Left renal pelvis (tissue), 4 donors: ENCODE results near the gene MEIS2. TPM values are rescaled to one million over a fixed set of nuclear protein-coding genes. Genes with fewer than 3 reads are reported as not detected.

Source experiments
- DNase-seq, 4 donors: peaks; one replicate each; pipeline ENCODE4 v3.0.0-alpha.2; 2013; ENCODE audit warnings: low read depth in 4 of 4, low spot score in 3 of 4
- polyA plus RNA-seq, 4 donors: library from polyadenylated mRNA; unstranded; fragments of 120-200 nt; gene quantifications; one replicate each; pipeline ENCODE4 v1.2.1, GENCODE V29; 2013; ENCODE audit not compliant: insufficient read length in 4 of 4

The MEIS2 gene
- polyA plus RNA-seq, 4 donors: 129 to 442 (median 168) TPM

DNA sequence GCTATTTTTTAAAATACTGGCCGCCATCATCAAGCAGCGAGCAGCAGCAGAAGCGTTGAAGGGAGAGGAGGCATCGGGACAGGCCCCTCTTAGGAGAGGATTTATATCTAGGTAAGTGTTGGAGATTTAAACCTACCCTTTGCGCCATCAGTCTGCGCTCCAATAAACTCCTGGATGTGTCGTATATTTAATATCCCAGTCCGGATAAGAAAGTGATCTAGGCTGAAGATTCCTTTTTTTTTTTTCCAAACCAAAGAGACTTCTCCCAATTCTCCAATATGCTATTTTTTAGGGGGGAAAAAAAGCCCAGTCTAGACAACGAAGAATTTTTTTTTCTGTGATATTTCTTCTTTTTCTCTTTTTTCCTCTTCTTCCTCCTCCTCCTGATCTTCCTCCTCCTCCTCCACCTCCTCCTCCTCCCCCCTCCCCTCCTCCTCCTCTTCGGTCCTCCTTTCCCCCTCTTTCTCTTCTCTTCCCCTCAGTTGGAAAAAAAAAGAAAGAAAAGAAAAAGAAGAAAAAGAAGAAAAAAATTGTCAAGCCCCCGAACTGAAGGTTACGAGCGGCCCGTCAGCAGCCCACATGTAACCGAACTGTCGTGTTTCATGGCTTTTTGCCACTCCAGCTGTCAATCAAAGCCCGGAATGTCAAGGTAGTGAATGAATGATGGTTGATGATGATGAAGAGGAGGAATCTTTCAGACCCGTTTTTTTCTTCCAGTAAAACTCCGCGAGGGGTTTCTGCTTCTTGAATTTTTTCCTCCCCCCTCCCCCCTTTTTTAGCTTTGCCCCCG lies 835 bp downstream of the MEIS2 start:
- no peak for DNase-seq

DNA sequence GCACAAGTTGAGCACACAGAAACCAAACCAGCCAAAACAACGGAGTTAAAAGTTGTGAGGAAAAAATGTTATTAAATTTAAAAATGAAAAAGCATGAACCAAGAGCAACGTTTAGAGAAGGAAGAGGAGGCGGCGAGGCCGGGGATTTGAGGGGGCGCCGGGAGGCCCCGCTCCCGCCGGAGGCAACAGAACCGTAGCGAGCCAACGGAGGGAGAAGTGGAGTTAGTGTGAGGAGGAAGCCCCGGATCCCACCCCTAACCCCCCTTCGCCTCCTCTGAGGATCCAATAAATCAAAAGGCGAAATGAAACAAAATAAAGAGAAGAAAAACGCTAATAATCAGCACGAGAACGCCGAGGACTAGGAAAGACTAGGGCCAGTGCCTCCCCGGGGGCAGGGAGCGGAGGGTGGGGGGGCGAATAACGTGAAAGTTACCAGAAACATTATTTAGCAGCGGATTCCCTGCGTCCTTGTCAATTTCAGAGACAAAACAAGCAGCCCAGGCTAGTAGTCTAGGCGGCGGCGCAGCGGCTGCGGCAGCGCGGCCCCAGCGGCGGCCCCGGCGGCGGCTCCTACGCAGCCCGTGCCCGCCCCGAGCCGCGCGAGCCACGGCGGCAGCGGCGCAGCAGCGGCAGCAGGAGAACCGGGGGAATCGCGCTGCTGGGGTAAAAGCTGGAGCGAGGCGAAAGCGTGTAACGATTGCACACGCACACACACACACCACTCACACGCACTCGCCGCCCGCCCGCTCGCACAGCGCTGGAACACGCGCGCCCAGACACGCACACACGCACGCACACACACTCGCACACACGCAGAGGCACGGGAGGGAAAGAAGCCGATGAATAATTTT lies 1.7 kb downstream of the MEIS2 start:
- DNase-seq: no peak

DNA sequence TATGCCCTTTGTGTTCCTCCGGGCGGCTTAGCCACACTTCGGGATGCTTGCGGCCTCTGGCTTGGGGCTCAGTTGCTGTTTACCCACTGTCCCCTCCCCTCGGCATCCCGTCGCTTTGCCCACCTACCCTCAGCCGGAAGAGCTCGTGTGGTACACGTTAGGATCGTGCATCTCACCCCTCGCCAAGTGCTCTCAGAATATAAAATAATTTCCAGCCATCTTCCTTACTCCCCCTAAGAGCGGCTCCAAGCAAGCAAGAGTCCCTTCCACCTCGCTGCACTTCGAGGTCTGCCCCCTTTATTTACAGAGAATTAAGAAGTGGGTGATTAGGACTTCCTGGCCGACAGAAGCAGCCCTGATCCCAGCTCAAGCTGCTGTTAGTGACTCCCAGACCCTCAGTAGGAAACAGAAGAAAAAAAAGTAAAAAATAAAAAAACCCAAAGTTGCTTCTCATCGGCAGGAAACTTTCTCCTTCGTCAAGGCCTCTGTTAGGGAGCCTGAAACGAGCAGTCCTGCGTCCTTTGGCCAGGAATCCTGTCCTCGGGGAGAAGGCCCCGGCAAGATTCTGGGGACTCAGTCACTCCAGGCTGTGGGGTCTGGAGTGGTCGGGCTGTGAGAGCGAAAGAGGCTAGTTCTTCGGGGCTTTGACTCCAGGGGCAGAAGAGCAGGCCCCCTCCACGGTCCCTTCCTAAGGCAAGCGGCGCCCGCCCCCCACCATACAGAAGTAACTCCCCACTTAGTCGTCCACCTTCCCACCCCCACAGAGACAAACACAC lies 3.0 kb downstream of the MEIS2 start:
- no peak for DNase-seq

DNA sequence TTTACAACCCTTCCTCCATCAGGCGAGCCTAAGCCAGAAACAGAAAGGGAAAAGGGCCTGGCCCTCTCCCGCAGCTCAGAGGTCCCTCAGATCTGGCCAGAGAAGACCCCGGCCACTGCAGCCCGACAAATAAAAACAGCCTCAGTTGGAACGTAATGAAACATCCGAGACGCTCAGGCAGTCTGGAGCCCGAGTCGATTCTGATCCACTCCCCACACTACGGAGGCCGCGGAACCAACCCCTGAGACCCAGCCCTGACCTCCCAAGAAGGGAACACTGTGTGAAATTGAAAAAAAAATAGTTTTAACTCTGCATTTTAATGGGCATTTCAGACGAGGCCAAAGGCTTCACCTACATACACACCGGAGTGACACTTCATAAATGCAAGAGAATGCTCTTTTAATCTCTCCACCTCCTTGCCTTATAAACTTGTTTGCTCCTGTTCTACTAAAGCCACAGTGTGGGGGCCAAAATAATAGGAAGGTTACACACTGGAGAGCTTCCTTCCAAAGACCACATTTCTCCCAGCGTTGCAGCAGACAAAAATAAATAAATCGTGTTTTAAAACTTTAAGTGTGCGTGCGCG lies 3.7 kb downstream of the MEIS2 start:
- no peak for DNase-seq

DNA sequence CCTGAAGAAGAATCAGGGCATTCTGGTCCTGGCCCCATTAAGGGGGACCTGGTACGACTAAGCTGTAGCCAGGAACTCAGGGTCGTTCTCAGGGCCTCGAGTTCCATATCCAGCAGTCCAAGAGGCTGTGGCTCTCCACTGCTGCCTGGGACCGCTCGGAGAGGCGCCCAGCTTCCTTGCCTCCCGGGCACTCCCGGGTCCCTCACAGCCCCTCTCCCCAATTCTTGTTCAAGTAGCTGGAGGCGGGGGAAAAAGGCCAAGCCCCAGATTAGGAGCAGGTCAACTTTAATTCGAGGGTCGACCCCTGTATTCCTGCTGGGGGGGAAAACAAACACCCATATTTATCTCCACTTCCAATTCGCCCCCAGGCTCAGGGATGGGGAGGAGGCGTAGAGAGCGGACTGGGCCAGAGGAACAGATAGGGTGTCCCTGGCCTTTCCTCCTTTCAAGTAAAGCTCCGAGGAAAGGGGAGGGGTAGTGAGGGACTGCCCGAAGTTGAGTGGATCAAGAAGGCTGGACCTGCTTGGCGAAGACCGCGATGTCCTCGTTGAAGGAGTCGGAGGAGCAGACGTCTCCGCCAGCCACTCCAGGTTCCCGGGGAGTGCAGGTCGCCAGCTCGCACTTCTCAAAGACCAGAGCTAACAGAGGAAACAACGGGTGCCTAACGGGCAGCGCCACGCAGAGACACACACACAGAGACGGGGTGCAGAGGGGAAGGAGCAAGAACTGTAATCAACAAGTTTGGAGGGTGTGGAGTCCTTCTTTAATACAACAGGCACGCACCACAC lies 4.4 kb downstream of the MEIS2 start:
- DNase-seq: no peak

DNA sequence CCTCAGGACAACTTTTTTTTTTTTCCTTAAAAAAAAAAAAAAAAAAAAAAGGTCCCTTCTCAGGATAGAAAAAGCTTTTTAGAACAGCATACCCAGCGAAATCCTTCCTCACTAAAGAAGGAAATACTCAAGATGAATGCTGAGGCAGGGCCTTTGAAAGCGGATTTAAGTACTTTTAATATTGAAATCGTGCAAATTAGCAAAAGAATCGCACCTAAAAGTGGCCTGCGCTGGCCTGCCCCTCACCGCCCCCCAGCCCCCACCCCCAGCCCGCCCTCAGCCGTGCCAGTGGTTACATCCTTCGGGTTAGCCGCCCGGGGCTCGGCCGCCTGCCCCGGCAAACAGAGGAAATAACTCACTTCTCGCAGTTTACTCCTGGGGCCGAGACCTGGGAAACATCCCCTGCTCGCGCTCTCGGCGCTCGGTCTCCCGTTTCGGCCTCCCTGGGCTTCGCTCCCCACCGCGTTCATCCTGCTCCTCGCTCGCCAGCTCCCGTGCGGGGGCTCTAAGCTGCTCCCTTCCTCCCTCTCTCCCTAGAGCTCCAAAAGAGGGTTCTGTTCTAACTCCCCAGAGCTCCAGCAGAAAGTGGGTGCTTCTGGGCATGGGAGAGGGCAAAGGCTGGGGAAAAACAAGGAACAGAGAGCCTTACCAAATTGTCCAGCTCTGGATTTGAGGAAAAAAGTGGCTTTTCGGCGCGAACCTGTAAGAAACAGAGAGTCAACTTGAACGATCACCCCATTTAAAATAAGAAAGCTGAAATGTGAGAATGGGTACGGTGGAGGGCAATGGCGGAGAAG lies 5.2 kb downstream of the MEIS2 start:
- no peak for DNase-seq

DNA sequence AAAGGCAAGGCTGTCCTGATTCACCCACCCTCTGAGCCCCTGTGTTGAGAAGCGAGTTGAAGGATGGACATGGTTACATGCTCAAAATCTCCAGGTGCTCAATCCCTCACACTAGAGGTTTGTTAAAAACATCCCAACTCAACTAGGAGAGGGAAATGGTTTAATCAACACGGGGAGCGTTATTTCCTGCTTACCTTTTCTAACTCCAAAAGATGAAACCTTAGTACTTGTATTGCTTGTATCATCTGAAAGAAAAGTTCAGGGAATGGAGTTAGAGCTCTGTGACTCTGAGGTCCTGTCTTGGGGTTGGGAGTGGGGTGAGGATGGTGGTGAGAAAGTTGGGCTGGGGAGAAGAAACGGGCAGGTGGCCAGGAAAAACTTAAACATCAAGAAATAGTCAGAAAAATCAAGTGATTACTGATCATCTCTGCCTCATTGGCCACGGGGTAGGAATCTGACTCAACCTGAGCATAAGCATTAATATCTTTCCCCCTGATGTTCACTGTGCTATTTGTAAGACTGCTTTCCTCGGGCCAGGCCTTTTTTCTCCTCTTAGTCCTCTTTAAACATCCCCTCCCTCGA lies 5.9 kb downstream of the MEIS2 start:
- DNase-seq: no peak

DNA sequence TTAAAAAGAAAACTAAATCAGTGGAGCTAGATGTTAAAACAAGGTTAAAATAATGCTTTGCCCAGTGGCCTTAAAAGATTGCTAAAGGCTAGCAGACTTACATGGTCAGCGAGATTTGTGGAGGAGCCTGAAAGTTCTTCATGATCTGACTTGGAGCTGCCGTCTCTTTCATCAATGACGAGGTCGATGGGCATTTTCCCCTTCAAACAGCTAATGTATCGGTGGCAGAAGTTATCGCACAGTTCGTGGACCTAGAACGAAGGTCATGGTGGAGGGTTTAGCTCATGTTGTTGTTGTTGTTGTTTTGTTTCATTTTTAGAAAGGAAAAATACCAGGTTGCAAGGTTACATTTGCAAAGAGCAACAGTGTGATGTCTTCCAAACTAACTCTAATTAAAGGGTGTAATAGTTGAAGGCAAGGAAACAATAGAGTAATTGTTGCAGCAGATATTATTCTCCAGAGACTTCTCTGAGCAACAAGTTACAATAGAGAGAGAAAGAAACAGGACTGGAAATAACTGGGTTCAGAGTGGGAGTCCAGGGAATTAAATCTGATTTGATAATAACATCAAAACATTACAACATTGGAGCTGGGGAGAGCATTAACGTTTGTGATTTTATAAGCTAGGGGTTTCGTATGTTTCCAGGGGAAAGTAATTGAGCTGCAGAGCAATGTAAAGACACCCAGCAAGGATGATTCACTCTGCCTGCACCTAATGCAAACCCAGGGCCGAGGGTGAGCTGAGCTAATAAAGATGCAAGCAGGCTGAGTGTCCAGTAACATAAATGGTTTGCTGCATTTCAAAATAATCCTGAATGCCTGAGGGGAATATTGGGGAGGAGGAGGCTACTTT lies 6.6 kb downstream of the MEIS2 start:
- DNase-seq: no peak

DNA sequence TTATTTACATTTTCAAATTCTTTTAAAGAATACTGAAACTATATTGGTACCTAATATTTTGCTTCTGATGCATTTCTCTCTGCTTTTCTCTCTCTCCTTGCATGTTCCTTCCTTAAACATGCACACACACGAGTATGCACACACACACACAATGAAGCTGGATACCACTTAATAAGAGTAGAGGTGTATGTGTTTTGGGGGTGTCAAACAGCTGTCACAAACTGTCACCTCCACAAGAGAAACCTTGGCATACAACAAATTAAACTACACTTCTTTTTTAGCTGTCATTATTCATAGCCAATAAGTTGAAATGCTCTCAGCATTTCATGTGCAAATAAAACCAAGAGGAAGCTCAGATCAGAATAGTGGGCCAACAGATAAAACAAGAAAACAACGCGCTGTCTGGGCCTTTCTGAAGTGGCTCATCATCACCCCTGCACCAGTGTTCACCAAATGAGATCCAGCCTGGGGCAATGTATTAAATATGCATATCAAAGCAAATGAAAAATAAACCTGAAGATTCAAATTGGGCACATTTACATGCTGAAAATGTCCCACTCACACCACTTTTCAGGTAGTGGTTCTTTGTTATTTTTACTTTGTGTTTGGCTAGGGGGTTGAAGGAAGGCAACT lies 9.7 kb downstream of the MEIS2 start:
- no peak for DNase-seq

DNA sequence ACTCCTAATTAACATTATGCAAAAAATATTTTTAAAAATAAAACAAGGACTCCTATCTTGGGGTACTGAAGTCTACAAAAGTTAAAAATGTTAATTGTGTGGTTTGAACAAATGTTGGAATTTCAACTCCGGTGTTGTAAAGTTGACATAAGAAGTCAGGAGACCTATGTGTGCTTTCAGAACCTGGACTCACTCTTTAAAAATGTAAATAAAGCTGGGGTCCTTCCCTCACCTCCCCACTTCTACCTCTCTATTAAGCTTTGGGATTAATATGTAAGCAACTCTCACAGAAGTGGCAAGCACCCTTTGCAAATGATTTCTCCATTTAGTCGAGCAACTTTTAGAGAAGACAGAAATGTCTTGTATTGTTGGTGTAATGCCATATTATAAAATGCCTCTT lies 11.9 kb downstream of the MEIS2 start:
- DNase-seq: no peak

DNA sequence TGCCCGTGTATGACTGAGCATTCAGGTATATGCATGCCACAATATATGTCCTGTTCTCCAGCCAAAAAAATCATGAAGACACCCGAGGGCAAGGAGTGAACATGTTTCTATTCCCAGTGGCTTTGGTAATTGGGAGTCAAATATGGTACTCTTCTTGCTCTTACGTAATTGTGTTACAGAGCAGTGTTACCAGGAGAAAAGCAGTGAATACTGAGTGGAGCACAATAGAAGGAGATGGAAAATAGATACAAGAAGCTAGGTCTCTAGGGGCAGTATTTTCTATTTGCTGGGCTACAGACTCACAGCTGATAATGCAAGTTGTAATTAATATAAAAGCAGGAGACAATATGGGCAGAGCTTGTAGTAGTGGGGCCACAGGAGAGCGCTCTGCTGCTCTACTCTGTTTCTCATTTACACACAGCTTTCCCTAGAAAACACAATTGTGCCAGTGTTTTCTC lies 13.2 kb downstream of the MEIS2 start:
- DNase-seq: no peak

DNA sequence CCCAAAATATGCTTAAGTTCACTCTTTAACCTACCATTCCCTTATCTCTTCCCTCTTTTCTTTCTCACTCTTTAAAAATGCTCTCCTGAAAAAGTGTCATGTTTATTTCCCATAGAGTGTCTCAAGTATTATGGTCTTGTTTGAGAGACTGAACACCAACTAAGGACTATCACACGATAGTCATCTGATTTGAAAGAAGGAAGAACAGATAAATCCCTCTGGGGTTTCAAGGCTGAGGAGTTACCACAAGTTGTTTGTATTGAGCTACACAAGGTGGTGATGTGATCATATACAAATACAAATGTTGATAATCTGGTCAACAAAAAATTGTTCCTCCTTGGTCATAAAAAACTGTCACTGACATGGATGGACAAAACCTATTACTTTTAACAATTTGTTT lies 13.8 kb downstream of the MEIS2 start:
- DNase-seq: no peak

DNA sequence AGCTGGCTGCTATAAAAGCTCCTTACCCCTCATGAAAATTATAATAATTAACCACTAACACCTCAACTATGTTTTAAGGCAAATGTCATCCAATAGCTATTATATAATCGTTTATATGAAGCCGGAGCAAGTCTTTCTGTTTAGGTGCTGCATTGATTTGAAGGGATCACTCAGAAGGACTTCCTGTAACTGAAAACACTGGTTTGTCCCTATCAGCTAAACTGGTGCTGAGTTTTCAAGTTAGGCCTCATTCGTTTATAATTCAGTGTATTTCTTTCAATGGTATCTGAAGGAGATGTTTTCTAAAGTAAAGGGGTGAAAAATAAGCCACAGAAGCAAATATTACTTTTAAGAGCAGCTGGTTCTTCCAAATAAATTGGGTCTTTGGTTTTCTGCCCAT lies 14.2 kb downstream of the MEIS2 start:
- no peak for DNase-seq

DNA sequence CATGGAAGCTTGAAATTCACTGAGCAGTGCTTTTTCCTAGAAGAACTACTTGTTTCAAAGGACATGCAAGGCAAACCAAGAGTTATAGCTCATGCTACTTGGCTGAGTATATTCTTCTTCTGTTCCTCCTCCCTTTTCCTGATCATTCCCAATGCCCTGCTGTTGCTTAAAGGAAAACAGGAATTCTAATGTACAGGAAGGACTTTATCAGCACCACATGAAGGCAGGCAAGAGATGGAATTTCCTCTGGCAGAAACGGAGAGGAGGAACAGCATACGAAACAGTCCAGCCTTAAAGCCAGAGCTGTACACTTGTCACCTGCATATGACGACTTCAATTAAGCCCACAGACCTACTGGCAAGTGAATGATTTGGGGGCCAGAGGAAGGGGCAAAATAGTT lies 15.7 kb downstream of the MEIS2 start:
- no peak for DNase-seq

DNA sequence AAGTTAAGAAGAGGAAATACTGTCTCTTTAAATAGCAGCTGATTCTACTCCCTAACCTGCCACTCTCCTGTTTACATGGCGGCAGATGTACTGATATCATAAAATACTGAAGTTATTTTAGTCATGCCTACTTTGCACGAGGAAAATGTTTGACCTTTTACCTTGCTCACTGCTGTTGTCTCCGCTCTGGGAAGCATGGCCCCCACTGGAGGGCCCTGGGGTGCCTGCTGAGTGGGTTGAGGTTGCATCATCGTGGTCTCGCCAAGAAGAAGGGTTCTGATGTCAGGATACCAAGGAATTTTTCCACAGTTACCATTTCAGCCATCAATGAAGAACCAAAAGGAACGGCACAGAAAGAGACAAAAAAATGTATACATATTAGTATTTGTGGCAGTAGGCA lies 16.7 kb downstream of the MEIS2 start:
- no peak for DNase-seq

DNA sequence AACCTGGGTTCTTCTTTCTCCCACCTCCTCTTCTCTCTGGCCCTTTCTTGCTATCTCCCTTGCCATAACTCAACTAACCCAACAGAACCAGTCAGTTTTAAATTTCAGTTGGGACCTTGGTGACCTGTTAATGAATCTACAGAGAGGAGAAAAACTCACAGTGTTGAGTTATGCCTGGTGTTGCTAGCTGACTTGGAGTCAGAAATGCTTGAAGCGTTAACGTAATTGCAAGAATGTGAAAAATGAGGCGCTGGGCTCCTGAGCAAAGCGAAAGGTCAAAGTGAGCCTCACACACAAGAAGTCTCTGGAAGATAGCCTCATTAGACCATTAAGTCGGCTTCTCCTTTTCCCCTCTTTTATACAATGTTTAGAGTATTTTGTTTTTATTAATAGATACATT lies 18.4 kb downstream of the MEIS2 start:
- no peak for DNase-seq

DNA sequence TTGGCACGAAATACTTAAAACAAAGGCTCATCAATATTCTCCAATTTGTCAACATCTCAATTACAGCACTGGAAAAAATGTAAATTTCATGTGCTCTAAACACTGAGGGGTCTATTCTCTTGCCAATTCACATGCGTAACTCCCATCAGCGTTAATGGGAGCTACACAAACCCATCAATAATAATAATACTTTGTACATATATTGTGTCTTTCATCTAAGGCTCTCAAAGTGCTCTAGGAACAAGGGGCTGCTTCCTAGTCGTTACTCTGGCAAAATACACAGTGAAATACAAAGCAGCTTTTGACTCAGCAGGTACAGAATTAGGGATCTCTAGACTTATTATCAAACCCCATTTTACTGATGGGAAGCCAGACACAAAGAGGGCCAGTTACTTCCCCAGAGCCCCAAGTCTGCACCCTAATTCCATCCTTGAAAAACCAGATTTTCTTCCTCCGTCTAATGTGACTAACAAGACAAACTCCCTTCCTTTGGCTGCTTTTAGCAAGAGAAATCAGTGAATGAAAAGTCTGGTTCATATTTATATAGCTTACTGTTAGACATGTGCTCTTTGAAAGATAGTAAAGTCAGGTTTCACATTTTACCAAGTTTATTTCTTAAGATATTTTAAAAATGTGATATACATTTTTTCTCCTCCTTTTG lies 20.0 kb downstream of the MEIS2 start:
- DNase-seq: no peak
